ENCODE results near the gene RBFOX2. TPM values are rescaled to one million over a fixed set of nuclear protein-coding genes. Genes with fewer than 3 reads are reported as not detected.

Gene RBFOX2
- total and polyA plus RNA-seq, 2 of the 8 experiments (the other 6 are each of a cell fraction or from before 2014, with no cell fraction given) = 121 to 122 TPM

DNA sequence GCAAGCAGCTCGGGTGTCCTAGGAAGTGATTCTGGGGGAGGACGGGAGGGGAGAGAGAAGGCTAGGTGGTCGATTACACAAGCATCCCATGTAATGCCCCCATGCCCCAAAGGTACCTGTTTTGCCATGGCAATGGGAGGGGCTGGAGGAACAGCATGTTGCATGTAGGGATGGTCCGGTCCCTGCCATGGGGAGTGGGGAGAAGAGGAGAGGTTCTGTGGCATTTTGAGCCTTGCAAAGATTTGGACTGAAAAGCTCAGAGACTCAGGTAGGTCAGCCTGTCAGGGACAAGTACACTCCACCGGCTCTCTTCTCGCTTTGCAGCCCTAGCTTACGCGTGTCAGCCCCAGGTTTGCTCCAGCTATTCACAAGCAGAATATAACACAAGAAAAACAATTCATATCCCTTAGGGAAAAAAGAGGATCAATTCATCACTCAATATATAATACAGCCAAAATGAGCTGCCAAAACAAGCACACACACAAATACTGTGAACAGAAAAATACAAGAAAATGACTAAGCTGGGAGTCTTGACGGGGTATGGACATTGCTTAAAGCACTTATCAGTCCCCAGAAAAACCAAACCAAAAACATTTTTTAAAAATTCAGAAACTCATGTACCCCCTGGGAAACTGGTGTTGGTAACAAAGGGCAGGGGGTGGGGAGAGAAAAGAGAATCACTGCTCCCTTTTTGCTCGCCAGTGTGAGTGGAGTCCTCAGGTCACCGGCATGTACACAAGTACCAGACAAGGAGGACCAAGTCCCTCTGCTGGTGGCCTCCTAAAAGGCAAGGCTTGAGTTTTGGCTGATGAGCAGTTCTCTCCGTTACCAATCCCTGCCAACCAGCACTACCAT lies 289.3 kb downstream of the RBFOX2 start:
- Histone ChIP-seq H3K27me3 (replicated peaks in 1 of 4; ENCODE audit: control insufficient read depth in 3 of 4, extremely low read depth in 1 of 4, insufficient read depth in 3 of 4, low read length in 3 of 4) (no peaks in the 10 kb centered on the region), H3K79me2 (ENCODE audit: control insufficient read depth in 1 of 2, insufficient read depth in 2 of 2, low read length in 2 of 2) (no peaks in the 10 kb centered on the region), H3K27ac (ENCODE audit: low read depth, low read length) (no peak overlapping the region), H3K23me2 (ENCODE audit: low read depth, low read length) (0 out of 2 replicates have a peak, but pooled peaks cover 3% of the 10 kb centered on the region), H3K4me1 (replicated peaks in 1 of 4; ENCODE audit: control insufficient read depth in 3 of 4, insufficient read depth in 4 of 4, low read length in 3 of 4) (no peaks in the 10 kb centered on the region), H3K4ac (replicated peaks; ENCODE audit: insufficient read length, low read depth, low read length) (no peak overlapping the region), H3K36me3 (ENCODE audit: control insufficient read depth in 2 of 4, insufficient read depth in 4 of 4, low read length in 3 of 4) (peaks cover 0 to 20% (median 7%) of the 10 kb centered on the region in 4 experiments; a peak in 4 of 8 replicates), H2BK120ac (replicated peaks; ENCODE audit: low read depth, low read length) (no peak overlapping the region), H2BK5ac (ENCODE audit: low read depth, low read length) (no peak overlapping the region; the same call in 1 of the 2 replicates), H2BK12ac (ENCODE audit: low read depth, low read length) (no peak overlapping the region), H3K23ac (ENCODE audit: insufficient read length) (no peak overlapping the region), H4K8ac (ENCODE audit: extremely low read depth, insufficient read depth, low read length) (no peak overlapping the region), H3K18ac (ENCODE audit: extremely low read depth, low read length) (no peak overlapping the region), H3K56ac (replicated peaks; ENCODE audit: insufficient read length, low read depth, low read length) (no peak overlapping the region), H3K14ac (ENCODE audit: insufficient read length) (no peak overlapping the region), H3K79me1 (ENCODE audit: low read depth, low read length) (no peaks in the 10 kb centered on the region), H3K9ac (replicated peaks in 1 of 4; ENCODE audit: extremely low read depth in 1 of 4, low read depth in 3 of 4, low read length in 3 of 4) (no peak overlapping the region), H2BK15ac (ENCODE audit: low read length) (no peak overlapping the region), H3K9me3 (ENCODE audit: insufficient read depth in 2 of 2, low read depth in 1 of 2, low read length in 1 of 2) (peaks cover 3 to 8% of the 10 kb centered on the region in 2 experiments; a peak in 3 of 4 replicates), H4K5ac (ENCODE audit: insufficient read length, low read depth, low read length) (no peak overlapping the region), H3K4me3 (ENCODE audit: extremely low read depth in 1 of 4, insufficient read depth in 2 of 4, low read depth in 3 of 4, low read length in 4 of 4) (no peak overlapping the region), H2BK20ac (ENCODE audit: low read length) (no peak overlapping the region), H3K4me2 (ENCODE audit: insufficient read depth in 1 of 2, low read depth in 2 of 2, low read length in 2 of 2) (no peak overlapping the region), H4K91ac (replicated peaks; ENCODE audit: insufficient read length, low read length) (no peak overlapping the region), H2AFZ (ENCODE audit: low read length) (no peak overlapping the region), H4K20me1 (replicated peaks in 1 of 2; ENCODE audit: control insufficient read depth in 1 of 2, insufficient read depth in 2 of 2, low read length in 2 of 2) (no peaks in the 10 kb centered on the region), H2AK5ac (ENCODE audit: low read depth, low read length) (no peak overlapping the region)
- no peak for FAIRE-seq
- ChIA-PET POLR2A (ENCODE audit: partially characterized antibody) (interaction anchor here (0.5 to 1.3 kb wide), 3 partner anchors 96 to 441 kb away, joined by 3 to 4 read pairs (median 3); no protein-coding TSS in a partner anchor), CTCF (ENCODE audit: partially characterized antibody) (interaction anchor here (0.6 to 5.6 kb wide), 17 partner anchors 8 to 758 kb away, joined by 3 to 30 read pairs (median 5); no protein-coding TSS in a partner anchor)
- DNase-seq (ENCODE audit: low read depth in 1 of 2, low spot score in 2 of 2) = no peak
- 83% methylated on average over 12 of the region's 12 CpGs; no CpG with 5 or more reads in 1 of the 2 experiments for WGBS, 2 experiments (ENCODE audit: extremely low coverage in 1 of 2, insufficient coverage in 1 of 2, insufficient read length in 1 of 2, insufficient replicate concordance in 2 of 2, low coverage in 1 of 2, low lambda C conversion rate in 2 of 2, missing lambda C conversion rate in 1 of 2)
- TF ChIP-seq NRF1 (IDR thresholded peaks at IDR 0.05; ENCODE audit: low read depth, low read length) (no peak), RAD21 (IDR thresholded peaks at IDR 0.05 in 1 of 2, conservative IDR thresholded peaks at IDR 0.05 in 1 of 2; ENCODE audit: low read depth in 2 of 2, low read length in 2 of 2) (peak; percentile 42 to 57; a peak in 3 of 4 replicates), MAFK (IDR thresholded peaks at IDR 0.05; ENCODE audit: low read depth, low read length) (no peak), RNF2 (IDR thresholded peaks at IDR 0.05; ENCODE audit: borderline replicate concordance, low read depth, low read length, missing control alignments, poor library complexity, severe bottlenecking) (no peak), EZH2 (IDR thresholded peaks at IDR 0.05; ENCODE audit: low read depth, low read length, severe bottlenecking) (no peak), HDAC2 (IDR thresholded peaks at IDR 0.05; ENCODE audit: borderline replicate concordance in 1 of 2, low read depth in 2 of 2, low read length in 2 of 2) (no peak), ZNF274 (IDR thresholded peaks at IDR 0.05; ENCODE audit: borderline replicate concordance, extremely low read depth, low read length) (no peak), BCL11A (IDR thresholded peaks at IDR 0.05; ENCODE audit: low read depth in 2 of 2, low read length in 2 of 2) (no peak)

All from H1 (cell line).